ENCODE results near the gene KRT86. TPM values are rescaled to one million over a fixed set of nuclear protein-coding genes. Genes with fewer than 3 reads are reported as not detected.
"Not testable (repeated sequence)": the region's sequence is repeated elsewhere in the genome, so short reads cannot be mapped to it uniquely, and the experiment has no call there.

KRT86 gene
- total and polyA plus RNA-seq, 7 donors: 0.25 to 0.60 TPM; not detected in 5

- H3K4me3 ChIP-seq: no peak overlapping the region
- peak overlapping the region; percentile 60 to 84 (median 74) for H3K27ac ChIP-seq
- H3K36me3 ChIP-seq: no peaks in the 10 kb centered on the region
- no peaks in the 10 kb centered on the region for H3K9me3 ChIP-seq
- 90 to 91% methylated on average over 2 of the region's 2 CpGs for WGBS, 2 donors
- no peaks in the 10 kb centered on the region for H3K27me3 ChIP-seq
- peak; percentile 32 for DNase-seq
- TF ChIP-seq EP300 (IDR thresholded peaks at IDR 0.05) (no peak), CTCF (IDR thresholded peaks at IDR 0.05) (no peak), POLR2A (IDR thresholded peaks at IDR 0.05) (no peak), POLR2AphosphoS5 (IDR thresholded peaks at IDR 0.05) (no peak)
- H3K4me1 ChIP-seq: peaks cover 0 to 50% (median 35%) of the 10 kb centered on the region in 4 donors
- intact Hi-C loops (cut with DNase I): no loop called here
Measured at GRCh38 chr12:52249511-52250047, 24.9 kb upstream of the KRT86 start.

DNA sequence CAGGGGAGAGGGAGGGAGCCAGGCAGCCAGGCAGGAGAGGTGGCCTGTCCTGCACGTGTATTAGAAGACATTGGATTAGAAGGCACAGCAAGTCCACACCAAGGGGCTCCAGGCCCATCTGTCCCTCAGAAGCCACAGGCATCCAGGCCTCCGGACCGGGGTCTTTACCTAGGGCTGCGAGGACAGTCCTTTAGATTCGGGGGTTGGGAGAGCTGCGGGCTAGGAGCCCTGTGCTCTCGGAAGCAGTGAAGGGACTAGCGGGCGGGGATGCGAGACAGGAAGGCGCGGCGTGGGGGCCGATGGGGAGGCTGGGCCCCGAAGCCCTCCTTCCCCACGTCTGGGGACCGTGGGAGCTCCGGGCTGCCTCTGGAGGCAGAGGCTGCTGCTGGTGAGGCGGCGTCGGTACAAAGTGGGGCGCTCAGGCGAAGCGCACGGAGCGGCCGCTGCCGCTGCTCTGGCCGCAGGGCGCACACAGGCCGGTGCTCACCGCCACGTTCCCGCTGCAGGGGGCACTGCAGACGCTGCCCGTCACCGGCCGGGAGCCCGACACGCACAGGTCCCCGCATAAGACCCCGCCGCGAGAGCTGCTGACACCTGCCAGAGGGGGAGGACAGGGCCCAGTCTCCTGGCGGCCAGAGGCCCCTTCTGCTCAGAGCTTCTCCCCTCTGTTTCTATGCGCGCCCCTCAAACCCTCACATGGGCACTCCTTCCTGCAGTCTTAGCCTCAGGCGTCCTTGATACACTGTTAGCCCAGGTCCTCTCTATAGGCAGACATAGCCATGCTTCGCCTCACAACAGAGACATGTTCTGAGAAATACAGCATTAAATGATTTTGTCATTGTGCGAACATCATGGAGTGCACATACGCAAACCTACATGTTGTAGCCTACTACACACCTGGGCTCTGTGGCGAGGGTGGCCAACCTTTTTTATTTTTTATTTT lies 24.1 kb upstream of the KRT86 start:
- H3K9me3 ChIP-seq: no peaks in the 10 kb centered on the region
- no peak for TF ChIP-seq EP300 (IDR thresholded peaks at IDR 0.05)
- TF ChIP-seq POLR2A (IDR thresholded peaks at IDR 0.05): no peak
- no peak for TF ChIP-seq CTCF (IDR thresholded peaks at IDR 0.05)
- no peak for TF ChIP-seq POLR2AphosphoS5 (IDR thresholded peaks at IDR 0.05)
- peaks cover 0 to 4% (median 0%) of the 10 kb centered on the region in 3 donors for H3K27me3 ChIP-seq
- H3K27ac ChIP-seq: peak overlapping the region in 2 of 4 donors; percentile 82 to 84
- DNase-seq: peak; percentile 58
- no peaks in the 10 kb centered on the region for H3K36me3 ChIP-seq
- 49 to 85% methylated on average over 52 of the region's 52 CpGs for WGBS, 2 donors
- peaks cover 0 to 42% (median 30%) of the 10 kb centered on the region in 4 donors for H3K4me1 ChIP-seq
- intact Hi-C loops (cut with DNase I): no loop called here
- no peak overlapping the region for H3K4me3 ChIP-seq

GRCh38 chr12:52251367-52252051 lies 22.9 kb upstream of the KRT86 start:
- peak; percentile 22 for DNase-seq
- H3K27ac ChIP-seq: no peak overlapping the region
- H3K9me3 ChIP-seq: no peaks in the 10 kb centered on the region
- H3K36me3 ChIP-seq: no peaks in the 10 kb centered on the region
- H3K4me3 ChIP-seq: no peak overlapping the region
- intact Hi-C loops (cut with DNase I): no loop called here
- H3K4me1 ChIP-seq: peaks cover 0 to 36% (median 28%) of the 10 kb centered on the region in 4 donors
- TF ChIP-seq CTCF (IDR thresholded peaks at IDR 0.05): no peak
- no peak for TF ChIP-seq POLR2AphosphoS5 (IDR thresholded peaks at IDR 0.05)
- no peak for TF ChIP-seq POLR2A (IDR thresholded peaks at IDR 0.05)
- TF ChIP-seq EP300 (IDR thresholded peaks at IDR 0.05): no peak
- 65 to 81% methylated on average over 9 of the region's 9 CpGs for WGBS, 2 donors
- peaks cover 0 to 9% (median 1%) of the 10 kb centered on the region in 3 donors for H3K27me3 ChIP-seq

DNA sequence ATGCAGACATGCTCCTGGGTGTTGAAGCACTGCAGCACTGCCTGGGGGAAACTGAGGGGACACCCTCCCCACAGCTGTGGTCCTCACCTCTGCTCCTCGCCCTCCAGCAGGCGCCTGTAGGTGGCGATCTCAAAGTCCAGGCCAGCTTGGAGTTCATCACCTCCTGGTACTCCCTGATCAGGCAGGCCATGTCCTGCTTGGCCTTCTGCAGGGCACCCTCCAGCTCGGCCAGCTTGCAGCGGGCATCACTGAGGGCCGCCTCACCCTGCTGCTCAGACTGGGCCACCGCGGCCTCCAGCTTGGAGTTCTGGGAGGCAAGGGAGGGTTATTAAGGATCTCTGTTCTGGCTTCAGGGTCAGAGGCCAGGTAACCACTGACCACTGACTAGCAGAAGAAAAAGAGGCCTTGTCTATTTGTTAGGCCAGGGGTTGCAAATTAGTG lies 22.2 kb upstream of the KRT86 start:
- H3K9me3 ChIP-seq; H3K27ac ChIP-seq; H3K4me3 ChIP-seq; H3K36me3 ChIP-seq; intact Hi-C loops (cut with DNase I): not testable (repeated sequence)
- WGBS, 2 donors: 87 to 88% methylated on average over 8 of the region's 8 CpGs
- Histone ChIP-seq H3K27me3 (peaks cover 0 to 16% (median 8%) of the 10 kb centered on the region in 3 donors), H3K4me1 (peaks cover 0 to 30% (median 24%) of the 10 kb centered on the region in 4 donors)
- peak; percentile 44 for DNase-seq
